Esophagus squamous epithelium (tissue), 4 donors: ENCODE results near the gene KMT5C.

ENCODE experiments used
- CTCF ChIP-seq, 6 experiments: fragments of 450-650 bp in 4 of 6; fragments of 200-600 bp in 2 of 6; sonication (generic) in 2 of 6; IDR thresholded peaks; one replicate each; pipeline ENCODE4 v1.5.1; 2016 to 2019; ENCODE audit warnings: antibody characterized with exemption in 6 of 6, mild to moderate bottlenecking in 4 of 6, moderate library complexity in 4 of 6
- POLR2A ChIP-seq, 4 donors: fragments of 450-650 bp; IDR thresholded peaks; one replicate each; pipeline ENCODE4 v1.6.1; 2017; ENCODE audit warnings: antibody characterized with exemption in 4 of 4, mild to moderate bottlenecking in 4 of 4, moderate library complexity in 3 of 4

- TF ChIP-seq CTCF (IDR thresholded peaks at IDR 0.05) (no peak), POLR2A (IDR thresholded peaks at IDR 0.05) (no peak)
Measured at GRCh38 chr19:55368701-55369563, 29.3 kb downstream of the KMT5C start.
